H54 (cell line): ENCODE data around the gene CNTNAP4.

Experiments
- DNase-seq: peaks from one replicate; pipeline ENCODE4 v3.0.0; 2011; ENCODE audit warnings: low spot score, mixed read lengths; ENCODE audit not compliant: insufficient read length
- FAIRE-seq: peaks from 3 replicates; lab custom pipeline; 2011; peaks lifted over from hg19 to GRCh38; lab: Jason Lieb, UNC
- POLR2A ChIP-seq: IDR thresholded peaks from 2 replicates; pipeline ENCODE4 v1.6.1; 2011; ENCODE audit warnings: low read depth, mild to moderate bottlenecking, low read length

Gene CNTNAP4

GRCh38 chr16:76336112-76336511, 58.9 kb downstream of the CNTNAP4 start:
- DNase-seq, result no peak
- no peak for FAIRE-seq
- no peak for TF ChIP-seq POLR2A

GRCh38 chr16:76338472-76338871, 61.3 kb downstream of the CNTNAP4 start:
- FAIRE-seq, result no peak
- no peak for DNase-seq
- no peak for TF ChIP-seq POLR2A

DNA sequence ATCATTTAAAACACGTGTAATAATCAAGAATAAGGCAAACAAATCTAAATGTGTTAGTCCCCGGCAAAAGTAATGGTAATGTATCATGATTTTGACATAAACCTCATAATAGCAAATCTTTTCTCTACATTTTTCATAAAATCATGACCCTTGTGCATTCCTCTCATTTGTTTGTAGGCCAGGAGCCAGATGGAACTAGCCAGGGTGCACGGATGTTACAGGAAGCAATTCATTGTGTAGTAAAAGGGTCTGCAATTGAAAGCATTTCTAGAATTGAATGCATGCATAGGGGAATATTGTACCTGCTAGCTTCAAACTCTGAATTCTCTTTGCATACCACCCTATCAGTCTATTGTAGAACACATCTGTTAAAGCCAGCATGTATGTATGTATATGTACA, 66.6 kb downstream of the CNTNAP4 start:
- DNase-seq, result no peak
- no peak for TF ChIP-seq POLR2A
- no peak for FAIRE-seq

DNA sequence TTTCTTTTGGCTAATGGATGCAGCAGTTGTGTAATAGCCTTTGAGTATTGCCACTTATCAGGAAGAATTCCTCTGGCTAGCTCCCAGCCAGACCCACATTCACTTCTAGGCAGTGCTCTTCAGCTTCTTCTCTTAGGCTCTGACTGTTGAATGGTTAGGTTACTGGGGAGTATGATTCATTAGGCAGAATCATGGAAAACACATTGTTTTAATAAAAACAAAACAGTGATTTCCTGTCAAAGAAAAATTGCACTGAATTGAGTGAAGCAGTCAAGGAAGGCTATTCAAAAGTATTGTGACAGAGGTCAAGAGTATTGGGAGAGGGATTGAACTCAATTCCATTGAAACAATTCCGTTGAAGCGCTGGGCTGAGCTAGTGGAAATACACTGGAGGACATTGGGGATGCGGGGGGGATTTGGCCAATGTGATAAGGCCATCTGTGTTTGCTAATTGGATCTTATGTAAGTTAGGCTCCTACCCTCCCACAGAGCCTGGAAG, 68.0 kb downstream of the CNTNAP4 start:
- FAIRE-seq (no peak), DNase-seq (no peak)
- no peak for TF ChIP-seq POLR2A

DNA sequence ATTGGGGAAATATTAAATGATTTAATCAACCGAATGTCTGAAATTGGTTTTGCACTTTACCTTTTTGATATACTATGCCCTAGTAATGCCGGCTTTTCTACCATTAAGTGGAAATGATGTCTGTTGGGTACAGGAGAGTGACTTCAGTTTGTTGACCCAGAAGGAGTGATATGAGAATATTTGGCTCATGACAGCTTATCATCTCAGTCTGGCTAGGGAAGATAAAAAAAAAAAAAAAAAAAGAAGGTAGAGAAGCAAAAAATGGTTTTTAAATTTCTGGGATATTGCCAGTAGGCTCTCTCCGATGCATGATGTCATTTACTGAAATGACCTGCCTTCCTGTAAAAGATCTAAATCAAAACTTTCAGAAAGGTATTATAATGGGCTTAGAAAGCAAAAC, 69.0 kb downstream of the CNTNAP4 start:
- FAIRE-seq (no peak), DNase-seq (no peak)
- no peak for TF ChIP-seq POLR2A

DNA sequence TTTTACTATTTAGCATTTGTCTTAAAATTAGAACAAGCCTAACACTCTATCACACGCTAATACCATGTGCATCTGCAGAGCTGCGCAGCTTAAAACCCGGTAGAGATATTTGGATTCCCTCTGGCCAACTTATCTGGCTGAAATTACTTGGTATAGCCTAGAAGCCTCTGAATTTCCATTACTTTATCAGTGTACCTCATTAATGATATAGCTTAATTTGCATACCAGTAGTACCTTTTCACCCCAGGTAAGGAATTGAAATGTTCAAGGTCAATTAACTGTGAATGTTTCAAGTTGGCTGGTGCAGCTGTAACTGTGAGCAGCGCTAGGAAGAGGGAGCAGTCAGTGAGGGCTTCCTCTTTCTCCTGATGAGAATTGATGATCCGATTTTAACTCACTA, 74.2 kb downstream of the CNTNAP4 start:
- no peak for TF ChIP-seq POLR2A
- DNase-seq, result no peak
- FAIRE-seq, result no peak

- DNase-seq, result no peak
- no peak for FAIRE-seq
- TF ChIP-seq POLR2A, result no peak
Measured at GRCh38 chr16:76360404-76360803, 83.2 kb downstream of the CNTNAP4 start.

DNA sequence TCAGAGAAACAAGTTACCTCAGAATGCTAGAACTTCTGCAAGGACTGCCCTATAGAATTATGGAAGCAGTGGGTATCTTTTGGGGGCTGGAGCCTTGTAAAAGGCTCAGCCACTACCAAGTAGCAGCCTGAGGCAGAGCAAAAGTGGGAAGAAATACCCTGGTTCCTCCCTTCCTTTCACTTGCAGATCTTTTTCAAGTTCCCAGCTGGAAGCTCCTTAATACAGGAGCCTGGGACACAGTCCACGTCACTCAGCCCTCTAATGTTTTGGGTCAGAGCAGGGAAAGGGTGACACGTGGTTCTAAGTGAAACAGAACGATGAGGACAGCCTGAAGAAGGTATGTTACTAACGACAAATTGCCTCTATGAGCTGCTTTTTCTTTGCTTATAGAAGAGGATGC, 93.1 kb downstream of the CNTNAP4 start:
- DNase-seq, result no peak
- no peak for TF ChIP-seq POLR2A
- no peak for FAIRE-seq

DNA sequence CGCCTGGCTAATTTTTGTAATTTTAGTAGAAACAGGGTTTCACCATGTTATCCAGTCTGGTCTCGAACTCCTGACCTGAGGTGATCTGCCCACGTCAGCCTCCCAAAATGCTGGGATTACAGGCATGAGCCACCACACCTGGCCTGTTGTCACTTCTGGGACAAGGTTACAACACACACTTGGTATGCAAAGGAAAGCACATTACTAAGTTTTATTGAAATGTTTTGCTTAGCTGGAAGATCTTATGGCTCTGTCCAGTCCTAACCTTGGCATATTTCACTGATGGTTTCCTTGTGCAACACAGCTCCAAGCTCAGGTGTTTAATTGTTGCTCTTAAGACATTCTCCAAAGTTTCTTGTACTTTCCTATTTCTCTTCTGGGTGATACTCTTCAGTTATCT, 94.2 kb downstream of the CNTNAP4 start:
- DNase-seq (no peak), FAIRE-seq (no peak)
- no peak for TF ChIP-seq POLR2A

DNA sequence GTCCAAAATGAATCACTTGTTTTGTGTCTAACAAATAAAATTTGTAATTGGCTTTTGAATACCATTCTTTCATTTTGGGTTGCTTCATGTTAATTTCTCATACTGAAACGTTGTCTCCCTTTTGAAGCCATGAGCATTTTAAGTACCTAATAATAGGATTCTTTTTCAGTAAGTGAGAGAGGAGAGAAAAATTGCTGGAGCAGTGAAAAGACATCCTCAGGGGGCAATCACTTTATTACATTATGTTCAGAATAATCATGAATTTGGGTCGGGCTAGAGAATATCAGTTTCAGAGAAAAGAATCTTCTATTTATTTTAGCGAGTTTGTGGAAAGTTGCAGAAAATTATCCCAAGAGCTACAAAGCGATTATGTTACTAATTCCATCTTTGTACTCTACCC, 96.8 kb downstream of the CNTNAP4 start:
- DNase-seq (no peak), FAIRE-seq (no peak)
- no peak for TF ChIP-seq POLR2A

GRCh38 chr16:76376988-76377387, 99.8 kb downstream of the CNTNAP4 start:
- FAIRE-seq, result no peak
- DNase-seq, result no peak
- no peak for TF ChIP-seq POLR2A

DNA sequence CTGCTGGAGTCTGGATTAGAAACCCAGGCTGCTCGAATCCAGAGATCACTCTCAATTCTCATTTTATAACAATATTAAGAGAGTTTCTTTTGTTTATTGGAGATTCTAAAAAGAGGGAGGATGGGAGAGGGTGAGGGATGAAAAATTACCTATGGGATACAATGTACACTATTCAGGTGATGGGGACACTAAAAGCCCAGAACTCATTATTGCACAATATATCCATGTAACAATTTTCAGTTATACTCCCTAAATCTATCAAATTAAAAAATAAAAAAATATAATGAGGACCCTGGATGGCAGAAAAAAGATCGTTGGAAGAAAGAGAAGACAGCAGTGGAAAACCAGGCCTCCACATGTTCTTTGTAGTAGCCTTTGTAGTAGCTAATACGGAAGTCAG, 100.8 kb downstream of the CNTNAP4 start:
- no peak for TF ChIP-seq POLR2A
- FAIRE-seq (no peak), DNase-seq (no peak)

DNA sequence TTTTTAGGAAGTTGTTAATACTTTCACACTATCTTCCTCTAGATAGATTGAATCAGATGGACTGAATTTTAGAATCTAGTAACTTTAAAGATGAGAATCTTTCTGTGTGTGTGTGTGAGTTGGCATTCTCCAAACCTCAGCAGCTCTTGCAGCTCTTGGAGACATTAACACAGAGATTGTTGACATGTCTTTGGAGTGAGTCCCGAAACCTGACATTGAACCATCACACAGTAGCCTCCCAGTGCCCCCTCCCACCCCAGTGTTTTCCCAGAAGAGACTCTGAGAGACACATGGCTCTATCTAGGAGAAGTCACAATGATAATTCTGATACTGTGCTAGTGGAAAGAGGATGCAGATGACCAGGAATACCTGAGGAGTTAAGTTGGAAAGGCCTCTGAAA, 103.9 kb downstream of the CNTNAP4 start:
- TF ChIP-seq POLR2A, result no peak
- FAIRE-seq (no peak), DNase-seq (no peak)

DNA sequence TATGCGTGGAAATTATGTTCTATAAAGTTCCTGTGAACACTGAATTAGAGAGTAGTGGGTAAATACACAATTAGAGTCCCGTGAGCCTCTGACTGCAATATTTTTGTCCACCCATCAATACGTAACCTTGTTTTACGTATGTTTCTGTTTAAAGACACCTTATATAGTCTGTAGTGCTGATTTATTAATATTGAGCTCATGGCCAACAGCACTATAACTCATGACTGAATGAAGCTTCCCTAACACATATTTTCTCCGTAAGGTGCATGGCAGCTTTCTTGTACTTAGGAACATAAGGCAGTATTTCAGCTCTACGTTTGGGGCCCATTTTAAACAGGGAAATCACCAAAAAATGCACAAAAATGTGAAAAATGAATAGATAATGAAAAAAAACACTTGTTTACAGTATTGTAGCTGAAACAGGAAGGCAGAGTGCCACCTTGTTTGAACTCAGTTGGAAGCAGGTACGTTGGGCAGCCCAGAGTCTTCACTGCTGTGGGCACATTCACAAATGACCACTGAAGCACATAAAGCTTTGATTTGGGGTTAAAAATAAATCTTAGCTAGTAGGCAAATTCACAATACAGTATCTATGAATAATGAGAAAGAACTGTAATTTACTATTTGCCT, 108.5 kb downstream of the CNTNAP4 start:
- TF ChIP-seq POLR2A, result no peak
- FAIRE-seq, result no peak
- no peak for DNase-seq

DNA sequence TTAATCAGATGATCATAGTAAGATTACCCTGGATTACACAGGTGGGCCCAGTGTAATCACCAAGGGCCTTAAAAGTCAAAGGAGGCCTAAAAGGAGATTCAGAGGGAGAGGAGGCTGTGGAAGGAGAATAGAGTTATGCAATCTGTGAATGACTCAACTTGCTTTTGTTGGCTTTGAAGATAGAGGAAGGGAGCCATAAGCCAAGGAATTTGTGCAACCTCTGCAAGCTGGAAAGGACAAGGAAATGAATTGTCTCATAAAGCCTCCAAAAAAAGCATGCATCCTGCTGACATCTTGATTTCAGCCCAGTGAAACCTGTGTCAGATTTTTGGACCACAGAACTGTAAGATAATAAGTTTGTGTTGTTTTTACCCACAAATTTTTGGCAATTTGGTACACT, 109.6 kb downstream of the CNTNAP4 start:
- FAIRE-seq, result no peak

More for the DNA sequence above, 109.6 kb downstream of the CNTNAP4 start:
- no peak for TF ChIP-seq POLR2A
- DNase-seq, result no peak
